Sigmoid colon (tissue), 7 donors: ENCODE data around the gene MSL2. TPM values are rescaled to one million over a fixed set of nuclear protein-coding genes. Genes with fewer than 3 reads are reported as not detected.

ENCODE experiments used
- DNase-seq: peaks from one replicate; pipeline ENCODE4 v3.0.0-alpha.2; 2019
- H3K27ac ChIP-seq, 4 donors: fragments of 200-600 bp; sonication (generic); one replicate each; pipeline ENCODE4 v1.5.1; 2016 to 2019; ENCODE audit warnings: mild to moderate bottlenecking in 1 of 4
- H3K27me3 ChIP-seq, 3 donors: fragments of 200-600 bp; sonication (generic); one replicate each; pipeline ENCODE4 v1.5.1; 2019; ENCODE audit warnings: mild to moderate bottlenecking in 1 of 3
- H3K36me3 ChIP-seq, 4 donors: fragments of 200-600 bp; sonication (generic); one replicate each; pipeline ENCODE4 v1.5.1; 2016 to 2019
- H3K4me1 ChIP-seq, 4 donors: fragments of 200-600 bp; sonication (generic); one replicate each; pipeline ENCODE4 v1.5.1; 2017 to 2019
- H3K4me3 ChIP-seq, 4 donors: fragments of 200-600 bp; sonication (generic); one replicate each; pipeline ENCODE4 v1.5.1; 2017 to 2019; ENCODE audit warnings: mild to moderate bottlenecking in 2 of 4, moderate library complexity in 1 of 4
- H3K9me3 ChIP-seq, 4 donors: fragments of 200-600 bp in 3 of 4; sonication (generic) in 3 of 4; one replicate each; pipeline versions ENCODE4 v1.5.1 to v1.6.1; 2013 to 2019
- CTCF ChIP-seq, 4 experiments: fragments of 450-650 bp in 3 of 4; fragments of 200-600 bp in 1 of 4; IDR thresholded peaks; one replicate each; pipeline ENCODE4 v1.5.1; 2016 to 2019; ENCODE audit warnings: antibody characterized with exemption in 4 of 4, mild to moderate bottlenecking in 3 of 4, moderate library complexity in 2 of 4
- EP300 ChIP-seq, 4 donors: sonication (generic); formaldehyde crosslinking; IDR thresholded peaks; one replicate each; pipeline ENCODE4 v1.6.1; 2017; ENCODE audit warnings: antibody characterized with exemption in 4 of 4
- POLR2A ChIP-seq, 2 donors: fragments of 450-650 bp; IDR thresholded peaks; one replicate each; pipeline ENCODE4 v1.6.1; 2016; ENCODE audit warnings: antibody characterized with exemption in 2 of 2, mild to moderate bottlenecking in 2 of 2, moderate library complexity in 2 of 2
- POLR2AphosphoS5 ChIP-seq, 4 donors: sonication (generic); formaldehyde crosslinking; IDR thresholded peaks; one replicate each; pipeline ENCODE4 v1.6.1; 2017; ENCODE audit warnings: antibody characterized with exemption in 4 of 4
- WGBS, 2 donors: extraction: QIAGEN DNeasy Blood & Tissue Kit; methylation state at CpG; one replicate each; pipeline ENCODE4 v1.1.7; 2013; 5-methylcytosine and 5-hydroxymethylcytosine counted together
- intact Hi-C: fragments of 100-400 bp; cut with DNase I; formaldehyde crosslinking; loops from one replicate; pipeline ENCODE4 v1.15.1; 2023
- polyA plus RNA-seq, 3 donors: library from polyadenylated mRNA; stranded (reverse); fragments of 200-250 nt; gene quantifications; one replicate each; pipeline ENCODE4 v1.2.3, GENCODE V29; 2013
- total RNA-seq, 4 donors: library from RNA; depleted of rRNA; stranded (reverse); fragments of >200 nt; gene quantifications; one replicate each; pipeline ENCODE4 v1.1.0, GENCODE V29; 2016
- donor health status: healthy with polysubstance abuse.
- donor health status: Bipolar disorder and iron deficiency.
- donor health status: healthy.

MSL2 gene
- total RNA-seq (10 to 100 TPM; 18.7 to 23.9 (median 20.8) TPM), polyA plus RNA-seq (10 to 100 TPM in 1 of 3 donors, 1 to 10 TPM in 2; 3.2 to 13.1 (median 3.6) TPM)

GRCh38 chr3:136196064-136196400 lies at the start of gene MSL2:
Gene MSL2, minus strand, starts transcription at chr3:136196335. Its CDS starts 1,222 bp downstream, at chr3:136195113.
- Histone ChIP-seq H3K27me3 (no peaks in the 10 kb centered on the region), H3K9me3 (no peaks in the 10 kb centered on the region), H3K27ac (peak within 1 kb of the TSS; percentile 99 to 100 (median 100)), H3K36me3 (no peaks in the 10 kb centered on the region), H3K4me1 (peaks cover 0 to 37% (median 31%) of the 10 kb centered on the region in 4 donors), H3K4me3 (peak within 1 kb of the TSS; percentile 80 to 91 (median 83))
- intact Hi-C loops, result loop anchor here (1.0 to 5.0 kb wide), 3 partner anchors 54 to 1399 kb away; partner anchors contain the start of genes EPHB1, PCCB and PPP2R3A
- no peak for DNase-seq
- WGBS, 2 donors, result 0% methylated on average over 37 of the region's 37 CpGs
- TF ChIP-seq POLR2A (IDR thresholded peaks at IDR 0.05) (peak; percentile 55 to 83), CTCF (IDR thresholded peaks at IDR 0.05) (no peak), POLR2AphosphoS5 (IDR thresholded peaks at IDR 0.05) (peak in 3 of 4 donors; percentile 68 to 88 (median 88))

GRCh38 chr3:136245691-136246090 lies 49.6 kb upstream of the MSL2 start:
- 62 to 88% methylated on average over 3 of the region's 3 CpGs for WGBS, 2 donors
- no peaks in the 10 kb centered on the region for H3K9me3 ChIP-seq
- H3K4me1 ChIP-seq, result peaks cover 0 to 6% (median 2%) of the 10 kb centered on the region in 4 donors
- no peak overlapping the region for H3K4me3 ChIP-seq
- H3K27ac ChIP-seq, result no peak overlapping the region
- DNase-seq, result no peak
- intact Hi-C loops, result no loop called here
- H3K27me3 ChIP-seq, result no peaks in the 10 kb centered on the region
- no peaks in the 10 kb centered on the region for H3K36me3 ChIP-seq
- TF ChIP-seq POLR2AphosphoS5 (IDR thresholded peaks at IDR 0.05), result no peak
- no peak for TF ChIP-seq POLR2A (IDR thresholded peaks at IDR 0.05)
- TF ChIP-seq CTCF (IDR thresholded peaks at IDR 0.05), result no peak
- no peak for TF ChIP-seq EP300 (IDR thresholded peaks at IDR 0.05)

GRCh38 chr3:136239094-136239493 lies 43.0 kb upstream of the MSL2 start:
- Histone ChIP-seq H3K4me1 (peaks cover 0 to 15% (median 4%) of the 10 kb centered on the region in 4 donors), H3K27ac (peak overlapping the region in 1 of 4 donors; percentile 4), H3K27me3 (no peaks in the 10 kb centered on the region), H3K9me3 (no peaks in the 10 kb centered on the region), H3K4me3 (no peak overlapping the region), H3K36me3 (no peaks in the 10 kb centered on the region)
- DNase-seq, result no peak
- intact Hi-C loops, result no loop called here
- TF ChIP-seq POLR2A (IDR thresholded peaks at IDR 0.05) (no peak), POLR2AphosphoS5 (IDR thresholded peaks at IDR 0.05) (no peak), EP300 (IDR thresholded peaks at IDR 0.05) (no peak), CTCF (IDR thresholded peaks at IDR 0.05) (no peak)
- WGBS, 2 donors, result 10 to 54% methylated on average over 1 of the region's 1 CpG

- intact Hi-C loops, result no loop called here
- H3K27me3 ChIP-seq, result no peaks in the 10 kb centered on the region
- no peaks in the 10 kb centered on the region for H3K9me3 ChIP-seq
- H3K4me1 ChIP-seq, result peaks cover 0 to 15% (median 4%) of the 10 kb centered on the region in 4 donors
- 92 to 93% methylated on average over 4 of the region's 4 CpGs for WGBS, 2 donors
- H3K36me3 ChIP-seq, result no peaks in the 10 kb centered on the region
- DNase-seq, result no peak
- no peak for TF ChIP-seq POLR2AphosphoS5 (IDR thresholded peaks at IDR 0.05)
- no peak for TF ChIP-seq CTCF (IDR thresholded peaks at IDR 0.05)
- no peak for TF ChIP-seq EP300 (IDR thresholded peaks at IDR 0.05)
- TF ChIP-seq POLR2A (IDR thresholded peaks at IDR 0.05), result no peak
- no peak overlapping the region for H3K27ac ChIP-seq
- H3K4me3 ChIP-seq, result no peak overlapping the region
These were observed 42.0 kb upstream of the MSL2 start for GRCh38 chr3:136237961-136238649.
